Left renal cortex interstitium (tissue), 4 donors: Measurements from ENCODE around the gene HEPACAM. TPM values are rescaled to one million over a fixed set of nuclear protein-coding genes. Genes with fewer than 3 reads are reported as not detected.
"Not testable (repeated sequence)": the region's sequence is repeated elsewhere in the genome, so short reads cannot be mapped to it uniquely, and the experiment has no call there.

ENCODE experiments used
- DNase-seq, 4 donors: peaks; one replicate each; pipeline ENCODE4 v3.0.0-alpha.2; 2013; ENCODE audit warnings: low read depth in 4 of 4, low spot score in 2 of 4, missing footprints in 1 of 4
- polyA plus RNA-seq, 4 donors: library from polyadenylated mRNA; unstranded; fragments of 120-200 nt; gene quantifications; one replicate each; pipeline ENCODE4 v1.2.1, GENCODE V29; 2013; ENCODE audit not compliant: insufficient read length in 4 of 4

Gene HEPACAM
- 1 to 10 TPM; 1.6 to 3.1 (median 2.5) TPM for polyA plus RNA-seq

- DNase-seq: no peak
Measured at GRCh38 chr11:124935548-124936514, at the start of gene HEPACAM. HEPACAM (minus strand) TSS chr11:124936047; CDS start chr11:124936006, 41 bp downstream.

DNA sequence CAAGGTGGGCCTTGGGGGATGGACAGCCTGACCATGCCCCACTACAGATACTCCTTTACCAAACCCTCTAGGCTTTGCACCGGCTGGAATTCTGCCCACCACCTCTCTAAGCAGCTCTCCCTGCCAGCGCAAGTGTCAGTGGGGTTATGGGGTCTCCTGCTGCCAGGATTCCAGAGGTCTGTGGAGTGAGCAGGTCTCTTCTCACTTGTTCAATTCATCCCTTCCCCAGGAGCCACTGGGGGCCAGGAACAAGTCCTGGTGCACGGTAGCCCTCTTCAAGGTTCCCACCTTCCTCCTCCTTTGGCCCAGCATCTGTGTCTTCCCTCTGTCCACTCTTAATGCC, 48.6 kb upstream of the HEPACAM start:
- DNase-seq: no peak

DNA sequence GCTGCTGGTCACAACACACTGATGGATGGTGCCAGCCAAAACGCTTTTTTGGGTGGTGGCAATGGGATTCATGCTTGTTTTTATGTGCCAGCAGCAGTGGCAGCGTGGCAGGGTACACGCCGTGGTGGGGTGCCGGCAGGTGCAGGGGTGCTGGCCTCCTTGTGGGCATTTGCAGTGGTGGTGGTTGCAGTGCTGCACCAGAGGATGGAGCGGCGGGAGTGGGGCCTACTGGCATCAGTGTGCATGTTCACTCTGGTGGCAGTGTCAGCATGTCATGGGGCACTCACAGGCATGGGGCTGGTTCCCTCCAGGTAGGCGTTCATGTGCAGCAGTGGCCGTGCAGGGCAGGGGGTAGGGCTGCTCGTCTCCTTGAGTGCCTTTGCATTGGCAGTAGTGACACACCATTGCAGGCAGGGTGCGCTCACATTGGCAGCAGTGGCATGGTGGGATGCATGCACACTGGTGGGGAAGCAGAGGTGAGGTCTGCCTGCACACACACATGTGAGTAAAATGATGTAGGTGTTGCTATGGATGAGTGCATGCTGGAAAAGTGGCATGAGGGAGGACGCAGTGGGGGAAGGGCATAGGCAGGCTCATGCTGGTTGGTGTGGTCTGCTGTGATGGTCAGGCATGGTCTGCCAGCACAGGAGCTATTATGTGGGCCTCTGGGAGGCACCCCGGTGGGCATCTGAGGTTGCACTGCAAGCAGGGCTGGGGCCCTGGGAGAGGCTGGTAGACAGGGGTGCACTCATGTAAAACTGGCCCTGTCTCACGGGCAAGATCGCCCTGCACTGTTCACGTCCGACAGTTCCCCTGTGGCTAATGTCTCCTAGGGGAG, 48.0 kb upstream of the HEPACAM start:
- DNase-seq: no peak

DNA sequence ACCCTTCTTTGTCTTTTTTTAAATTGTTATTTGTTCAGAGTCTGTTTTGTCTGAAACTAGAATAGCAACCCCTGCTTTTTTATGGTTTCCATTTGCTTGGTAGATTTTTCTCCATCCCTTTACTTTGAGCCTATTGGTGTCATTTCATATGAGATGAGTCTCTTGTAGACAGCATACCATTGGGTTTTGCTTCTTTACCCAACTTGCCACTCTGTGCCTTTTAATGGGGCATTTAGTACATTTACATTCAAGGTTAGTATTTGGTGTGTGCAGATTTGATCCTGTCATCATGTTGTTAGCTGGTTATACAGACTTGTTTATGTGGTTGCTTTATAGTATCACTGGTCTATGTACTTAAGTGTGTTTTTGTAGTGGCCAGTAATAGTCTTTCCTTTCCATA, 46.2 kb upstream of the HEPACAM start:
- DNase-seq: no peak

DNA sequence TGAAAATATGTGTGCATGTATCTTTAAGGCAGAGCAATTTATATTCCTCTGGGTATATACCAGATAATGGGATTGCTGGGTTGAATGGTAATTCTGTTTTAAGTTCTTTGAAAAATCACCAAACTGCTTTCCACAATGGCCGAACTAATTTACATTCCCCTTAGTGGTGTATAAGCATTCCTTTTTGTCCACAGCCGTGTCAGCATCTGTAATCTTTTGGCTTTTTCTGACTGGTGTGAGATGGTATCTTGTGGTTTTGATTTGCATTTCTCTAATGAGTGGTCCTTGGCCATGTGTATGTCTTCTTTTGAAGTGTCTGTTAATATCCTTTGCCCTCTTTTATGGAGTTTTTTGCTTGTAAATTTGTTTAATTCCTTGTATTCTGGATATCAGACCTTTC, 42.5 kb upstream of the HEPACAM start:
- no peak for DNase-seq

- DNase-seq: no peak
Measured at GRCh38 chr11:124977006-124977405, 41.2 kb upstream of the HEPACAM start.

DNA sequence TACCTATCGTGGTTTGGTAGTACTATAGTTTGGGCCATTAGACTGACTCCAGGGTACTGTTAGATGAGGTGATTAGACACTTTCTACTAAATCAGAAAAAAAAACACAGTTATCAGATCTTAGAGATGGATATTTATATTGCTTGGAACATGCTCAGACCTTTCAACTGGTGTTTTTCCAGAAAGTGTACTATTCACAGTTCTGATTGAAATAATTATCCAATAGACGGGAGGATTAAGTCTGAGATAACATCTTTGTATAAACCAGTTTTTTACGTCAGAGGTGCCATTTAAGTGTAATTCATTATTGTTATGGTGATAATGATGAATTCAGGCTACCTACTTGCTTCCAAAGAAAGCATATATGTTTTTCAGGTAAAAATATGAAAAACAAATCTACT, 40.7 kb upstream of the HEPACAM start:
- DNase-seq: no peak

GRCh38 chr11:124971810-124972209, 36.0 kb upstream of the HEPACAM start:
- DNase-seq: no peak

- DNase-seq: no peak
Measured at GRCh38 chr11:124970925-124971324, 35.1 kb upstream of the HEPACAM start.

DNA sequence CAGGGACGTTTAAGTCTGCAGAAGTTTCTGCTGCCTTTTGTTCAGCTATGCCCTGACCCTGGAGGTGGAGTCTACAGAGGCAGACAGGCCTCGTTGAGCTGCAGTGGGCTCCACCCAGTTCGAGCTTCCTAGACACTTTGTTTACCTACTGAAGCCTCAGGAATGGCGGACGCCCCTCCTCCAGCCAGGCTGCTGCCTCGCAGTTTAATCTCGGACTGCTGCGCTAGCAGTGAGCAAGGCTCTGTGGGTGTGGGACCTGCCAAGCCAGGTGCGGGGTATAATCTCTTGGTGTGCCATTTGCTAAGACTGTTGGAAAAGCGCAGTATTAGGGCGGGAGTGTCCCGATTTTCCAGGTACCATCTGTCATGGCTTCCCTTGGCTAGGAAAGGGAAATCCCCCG, 32.4 kb upstream of the HEPACAM start:
- not testable (repeated sequence) for DNase-seq

GRCh38 chr11:124961972-124962609, 26.2 kb upstream of the HEPACAM start:
- peak in 3 of 4 donors; percentile 46 to 66 (median 55) for DNase-seq

DNA sequence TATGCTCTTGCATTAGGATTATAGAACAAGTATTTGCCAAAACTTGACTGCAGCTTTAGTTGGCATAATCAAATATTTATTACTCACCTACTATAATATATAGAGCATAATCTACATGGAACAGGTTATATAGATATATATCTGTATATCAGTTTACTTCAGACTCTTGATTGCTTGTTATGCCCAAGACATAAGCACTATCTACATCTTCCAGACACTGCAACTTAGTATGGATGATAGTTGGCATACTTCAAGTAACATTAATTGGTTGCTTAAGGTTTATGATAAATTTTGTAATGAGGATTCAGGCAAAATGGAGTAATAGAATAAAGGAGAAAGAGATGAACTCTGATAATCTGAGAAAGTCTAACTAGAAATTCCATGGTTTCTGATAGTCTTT, 19.2 kb upstream of the HEPACAM start:
- no peak for DNase-seq

GRCh38 chr11:124954590-124954955, 18.7 kb upstream of the HEPACAM start:
- DNase-seq: peak in 1 of 4 donors; percentile 12

DNA sequence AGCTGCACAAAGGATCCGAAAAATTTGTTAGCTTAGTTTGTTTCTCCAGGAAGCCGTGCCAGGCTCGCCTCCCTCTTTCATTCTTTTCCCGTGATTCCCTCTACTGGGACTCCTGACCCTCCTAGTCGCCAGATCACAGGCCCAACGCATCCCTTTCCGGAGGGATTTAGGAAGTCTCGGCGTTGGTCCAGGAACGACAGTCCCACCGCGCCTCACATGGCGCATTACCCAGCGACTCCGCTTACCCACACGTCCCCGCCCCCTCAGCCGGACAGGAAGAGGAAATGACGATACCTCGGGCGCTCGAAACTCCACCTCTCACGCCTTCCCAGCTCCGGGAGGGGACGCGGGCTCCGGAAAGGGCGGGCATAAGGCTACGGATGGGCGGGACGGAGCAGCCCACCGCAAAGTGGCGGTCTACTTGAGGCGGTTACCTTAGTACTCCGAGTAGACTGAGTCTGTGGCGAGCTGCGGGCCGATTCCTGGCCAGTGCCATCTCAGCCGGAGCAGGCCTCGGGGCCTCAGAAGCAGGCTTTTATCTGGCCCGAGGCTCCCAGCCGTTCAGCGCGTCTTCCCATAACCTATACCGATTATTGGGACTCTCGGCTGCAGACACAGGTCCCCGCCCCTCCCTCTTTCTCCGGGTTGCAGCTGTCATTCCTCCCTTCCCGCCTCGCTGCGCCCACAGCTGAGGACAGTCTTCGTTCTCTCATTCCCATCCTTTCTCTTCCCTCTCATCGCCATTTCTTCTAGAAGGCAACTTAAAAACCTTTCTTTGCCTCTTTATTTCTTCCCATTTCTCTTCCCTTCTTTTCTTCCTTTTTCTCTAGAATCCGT, 18.1 kb upstream of the HEPACAM start, which contains the start of gene CCDC15:
Gene CCDC15 (plus strand): TSS at position 450 of the 837 bp plus-strand sequence. CDS start 531 bp downstream, outside the sequence.
- DNase-seq: peak; percentile 87 to 99 (median 92)

GRCh38 chr11:124951341-124951740, 15.5 kb upstream of the HEPACAM start:
- DNase-seq: no peak

- DNase-seq: no peak
Measured at GRCh38 chr11:124950601-124951330, 14.9 kb upstream of the HEPACAM start.

DNA sequence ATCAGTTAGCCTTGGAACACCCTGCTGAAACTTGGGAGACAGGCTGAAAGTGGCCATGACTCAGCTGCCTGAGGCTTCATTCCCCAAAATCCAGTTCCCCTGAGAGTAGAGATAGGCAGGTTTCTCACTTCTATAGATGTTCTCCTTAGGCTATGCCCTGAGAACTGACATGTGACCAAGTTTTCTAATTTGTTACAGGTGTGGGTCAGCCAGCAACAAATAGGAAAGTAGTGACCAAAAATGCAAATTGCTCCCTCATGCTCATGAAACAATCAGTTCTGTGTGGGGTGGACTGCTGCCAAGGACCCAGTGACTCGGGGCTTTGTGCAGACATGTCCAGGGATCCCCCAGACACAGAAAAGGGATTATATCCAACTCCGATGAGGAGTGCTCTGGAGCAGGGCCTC, 10.9 kb upstream of the HEPACAM start:
- DNase-seq: no peak

GRCh38 chr11:124945826-124946225, 10.0 kb upstream of the HEPACAM start:
- no peak for DNase-seq

DNA sequence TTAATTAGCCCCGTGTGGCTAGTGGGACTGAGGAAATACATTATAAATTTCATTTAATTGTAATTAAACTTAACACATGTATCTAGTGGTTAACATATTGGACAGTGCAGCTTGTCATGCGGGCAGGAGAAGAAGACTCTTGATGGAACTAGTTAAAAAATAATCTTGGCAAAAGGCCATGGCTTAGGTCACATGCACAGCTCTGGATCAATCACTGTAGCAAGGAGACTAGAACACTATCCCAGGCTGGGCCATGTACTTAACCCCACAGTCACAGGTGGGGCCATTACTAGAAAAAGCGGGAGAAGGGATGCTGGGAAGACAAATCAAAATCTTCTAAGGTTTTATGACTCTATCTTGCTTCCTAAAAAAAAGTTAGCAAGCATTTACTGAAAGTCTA, 8.7 kb upstream of the HEPACAM start:
- no peak for DNase-seq
